HG02884 (cell line): ENCODE measurements around the gene CAB39L.

Source experiments
- ATAC-seq: cut with Tn5 transposase; IDR thresholded peaks from one replicate; pipeline ENCODE4 v1.9.1; 2021; ENCODE audit warnings: mild to moderate bottlenecking, moderate library complexity; ENCODE audit not compliant: unreplicated experiment

Gene CAB39L

GRCh38 chr13:49443357-49443703, 534 bp downstream of the CAB39L start:
- no peak for ATAC-seq

GRCh38 chr13:49441846-49442245, 2.0 kb downstream of the CAB39L start:
- ATAC-seq, result no peak

- no peak for ATAC-seq
Observed at GRCh38 chr13:49441312-49441711, 2.6 kb downstream of the CAB39L start.

GRCh38 chr13:49439609-49440008, 4.3 kb downstream of the CAB39L start:
- no peak for ATAC-seq

- no peak for ATAC-seq
Observed at GRCh38 chr13:49437705-49438104, 6.2 kb downstream of the CAB39L start.

GRCh38 chr13:49436890-49437289, 7.0 kb downstream of the CAB39L start:
- ATAC-seq, result no peak

GRCh38 chr13:49435992-49436391, 7.9 kb downstream of the CAB39L start:
- ATAC-seq, result no peak

- ATAC-seq, result no peak
Observed at GRCh38 chr13:49429121-49429520, 14.7 kb downstream of the CAB39L start.

GRCh38 chr13:49428041-49428763, 15.7 kb downstream of the CAB39L start:
- no peak for ATAC-seq

GRCh38 chr13:49424011-49424560, 19.8 kb downstream of the CAB39L start:
- ATAC-seq, result no peak

GRCh38 chr13:49421391-49421790, 22.5 kb downstream of the CAB39L start:
- ATAC-seq, result no peak

GRCh38 chr13:49419276-49419675, 24.6 kb downstream of the CAB39L start:
- no peak for ATAC-seq

GRCh38 chr13:49418206-49418605, 25.7 kb downstream of the CAB39L start:
- ATAC-seq, result no peak

- ATAC-seq, result no peak
Observed at GRCh38 chr13:49417161-49417560, 26.7 kb downstream of the CAB39L start.

- no peak for ATAC-seq
Observed at GRCh38 chr13:49412749-49413148, 31.1 kb downstream of the CAB39L start.

GRCh38 chr13:49411353-49411752, 32.5 kb downstream of the CAB39L start:
- ATAC-seq, result no peak

- ATAC-seq, result no peak
Observed at GRCh38 chr13:49410477-49410876, 33.4 kb downstream of the CAB39L start.

- ATAC-seq, result no peak
Observed at GRCh38 chr13:49410006-49410405, 33.9 kb downstream of the CAB39L start.

- no peak for ATAC-seq
Observed at GRCh38 chr13:49409008-49409407, 34.9 kb downstream of the CAB39L start.

GRCh38 chr13:49407936-49408335, 35.9 kb downstream of the CAB39L start:
- ATAC-seq, result no peak

GRCh38 chr13:49407068-49407467, 36.8 kb downstream of the CAB39L start:
- no peak for ATAC-seq

GRCh38 chr13:49404703-49405020, 39.2 kb downstream of the CAB39L start:
- no peak for ATAC-seq
